ENCODE data around the gene EYS.
"Not testable (repeated sequence)": the region's sequence is repeated elsewhere in the genome, so short reads cannot be mapped to it uniquely, and the experiment has no call there.

GRCh38 chr6:63757275-63757674 is 1949.8 kb downstream of the EYS start:
- not testable (repeated sequence) for TF ChIP-seq CTCF (IDR thresholded peaks at IDR 0.05; ENCODE audit: control extremely low read depth in 1 of 3, insufficient read depth in 1 of 3, low read depth in 1 of 3, low read length in 3 of 3); KDM4A (IDR thresholded peaks at IDR 0.05; ENCODE audit: low read depth, low read length, severe bottlenecking); POLR2AphosphoS5 (IDR thresholded peaks at IDR 0.05; ENCODE audit: low read depth, low read length); NRF1 (IDR thresholded peaks at IDR 0.05; ENCODE audit: low read depth, low read length); SP1 (IDR thresholded peaks at IDR 0.05; ENCODE audit: low read depth, low read length)

Measured in H1 (cell line).